ENCODE measurements around the gene TP63. TPM values are rescaled to one million over a fixed set of nuclear protein-coding genes. Genes with fewer than 3 reads are reported as not detected.
A peak's percentile ranks its signal among the peaks of the same experiment; 100 is the strongest.

The TP63 gene
- total RNA-seq, 1 donor = 0.43 TPM

DNA sequence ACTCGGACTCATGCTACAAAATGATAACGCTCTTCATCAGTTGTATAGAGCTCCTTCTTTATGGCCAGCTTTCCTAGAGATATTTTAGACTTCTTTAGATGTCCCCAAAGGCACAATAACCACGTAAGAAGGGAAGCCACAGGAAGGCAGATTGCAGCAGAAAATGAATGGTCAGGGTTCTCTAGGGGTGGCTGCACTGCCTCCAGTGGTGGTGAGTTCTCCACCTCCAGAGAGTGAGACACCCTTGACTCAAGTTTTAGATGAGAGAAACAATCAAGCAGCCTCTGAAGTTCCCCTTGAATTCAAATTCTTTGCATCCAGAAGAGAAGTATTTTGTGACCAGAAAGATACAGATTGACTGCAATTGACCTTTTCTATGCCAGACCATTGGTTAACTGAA, 191.5 kb downstream of the TP63 start:
- no peak for TF ChIP-seq CTCF (IDR thresholded peaks at IDR 0.05; ENCODE audit: insufficient read depth, low read depth, low read length)
- DNase-seq (ENCODE audit: low read depth) = no peak
- H3K4me3 ChIP-seq (ENCODE audit: low read depth, low read length) = no peak overlapping the region

DNA sequence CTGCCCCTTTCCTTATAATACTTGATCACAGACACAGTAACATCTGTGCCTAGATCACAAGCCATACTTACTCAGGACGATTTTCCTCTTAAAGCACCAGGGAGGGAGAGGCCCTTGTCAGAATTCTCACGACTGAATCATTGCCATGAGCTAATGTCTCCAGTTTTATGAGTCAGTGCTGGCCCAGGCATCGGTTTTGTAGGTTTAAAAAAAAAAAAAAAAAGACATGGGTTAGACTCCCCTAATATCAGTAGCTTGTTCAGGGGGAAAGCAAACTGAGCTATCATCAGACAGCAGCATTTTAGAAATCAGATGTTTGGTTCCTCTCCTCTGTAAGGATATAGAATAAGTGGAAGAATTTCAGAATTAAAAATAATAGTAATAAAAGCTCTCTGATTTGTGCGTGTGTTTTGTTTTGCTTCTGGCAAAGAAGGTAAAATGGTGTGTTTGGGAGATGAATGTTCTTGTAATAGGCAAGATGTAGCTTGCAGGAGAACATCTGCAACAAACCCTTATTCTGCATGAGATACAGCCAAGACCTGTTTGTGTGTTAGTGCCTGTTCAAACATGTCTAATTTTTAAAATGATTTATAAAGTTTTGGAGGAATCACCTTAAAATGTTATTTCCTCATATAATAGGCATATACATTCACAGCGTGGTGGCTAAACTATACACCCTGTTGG, 193.6 kb downstream of the TP63 start:
- no peak overlapping the region for H3K4me3 ChIP-seq (ENCODE audit: low read depth, low read length)
- DNase-seq (ENCODE audit: low read depth) = peak; percentile 59
- TF ChIP-seq CTCF (IDR thresholded peaks at IDR 0.05; ENCODE audit: insufficient read depth, low read depth, low read length) = no peak

- no peak for TF ChIP-seq CTCF (IDR thresholded peaks at IDR 0.05; ENCODE audit: insufficient read depth, low read depth, low read length)
- DNase-seq (ENCODE audit: low read depth) = no peak
- H3K4me3 ChIP-seq (ENCODE audit: low read depth, low read length) = no peak overlapping the region
Measured at GRCh38 chr3:189826566-189826965, 195.4 kb downstream of the TP63 start.

DNA sequence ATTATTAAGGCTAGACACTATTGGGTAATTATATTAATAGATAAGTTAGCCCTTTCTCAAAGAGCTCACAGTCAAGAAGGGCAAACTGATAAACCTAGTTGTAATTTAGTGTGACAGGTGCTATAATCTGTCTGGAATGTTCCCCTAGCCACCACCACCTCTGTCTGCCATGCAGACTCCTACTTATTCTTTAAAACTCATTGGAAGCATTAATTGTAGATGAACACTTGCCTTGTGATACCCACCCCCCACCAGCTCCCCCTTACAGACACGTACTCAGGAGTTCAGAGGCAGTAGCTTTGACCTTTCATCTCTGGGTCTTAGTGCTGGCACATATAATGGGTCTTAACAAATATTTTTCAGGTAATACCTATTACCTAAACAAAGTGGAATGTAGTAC, 195.9 kb downstream of the TP63 start:
- no peak for TF ChIP-seq CTCF (IDR thresholded peaks at IDR 0.05; ENCODE audit: insufficient read depth, low read depth, low read length)
- no peak for DNase-seq (ENCODE audit: low read depth)
- no peak overlapping the region for H3K4me3 ChIP-seq (ENCODE audit: low read depth, low read length)

GRCh38 chr3:189830401-189830800, 199.2 kb downstream of the TP63 start:
- no peak overlapping the region for H3K4me3 ChIP-seq (ENCODE audit: low read depth, low read length)
- no peak for DNase-seq (ENCODE audit: low read depth)
- TF ChIP-seq CTCF (IDR thresholded peaks at IDR 0.05; ENCODE audit: insufficient read depth, low read depth, low read length) = no peak

- H3K4me3 ChIP-seq (ENCODE audit: low read depth, low read length) = no peak overlapping the region
- no peak for DNase-seq (ENCODE audit: low read depth)
- TF ChIP-seq CTCF (IDR thresholded peaks at IDR 0.05; ENCODE audit: insufficient read depth, low read depth, low read length) = no peak
Measured at GRCh38 chr3:189833266-189833665, 202.1 kb downstream of the TP63 start.

DNA sequence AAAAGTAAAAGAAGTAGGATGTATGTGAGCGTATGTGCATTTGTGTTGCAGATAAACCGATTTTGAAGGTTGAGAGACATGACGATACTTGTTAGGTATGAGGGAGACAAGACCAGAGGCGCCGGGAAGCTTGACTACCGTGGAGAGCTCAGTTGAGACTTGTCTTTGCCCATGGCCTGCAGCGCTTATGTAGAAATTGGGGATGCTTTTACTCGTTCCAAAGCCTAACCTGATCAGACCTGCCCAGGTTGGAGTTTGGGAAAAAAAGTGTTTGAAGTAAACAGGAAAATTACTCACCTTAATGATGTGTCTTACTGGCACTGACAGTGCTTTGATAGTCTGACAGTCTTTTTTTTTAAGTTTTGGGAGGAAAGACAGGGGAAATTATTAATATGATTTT, 202.8 kb downstream of the TP63 start:
- no peak for TF ChIP-seq CTCF (IDR thresholded peaks at IDR 0.05; ENCODE audit: insufficient read depth, low read depth, low read length)
- no peak overlapping the region for H3K4me3 ChIP-seq (ENCODE audit: low read depth, low read length)
- no peak for DNase-seq (ENCODE audit: low read depth)

All from fibroblast of villous mesenchyme (primary cell).